ENCODE data around the gene HEY2. TPM values are rescaled to one million over a fixed set of nuclear protein-coding genes. Genes with fewer than 3 reads are reported as not detected.

The HEY2 gene
- total and polyA plus RNA-seq, 10 donors, result 0.59 to 3.7 (median 1.6) TPM

GRCh38 chr6:125718109-125718508 is 31.3 kb upstream of the HEY2 start:
- H3K27me3 ChIP-seq (replicated peaks in 1 of 7), result peaks cover 0 to 7% (median 0%) of the 10 kb centered on the region in 7 donors
- no peak overlapping the region for H3K27ac ChIP-seq
- no peaks in the 10 kb centered on the region for H3K36me3 ChIP-seq
- TF ChIP-seq CTCF (IDR thresholded peaks at IDR 0.05 in 8 of 11, conservative IDR thresholded peaks at IDR 0.05 in 3 of 11), result no peak
- no peak for TF ChIP-seq POLR2AphosphoS5 (IDR thresholded peaks at IDR 0.05)
- 69 to 82% (median 74%) methylated on average over 2 of the region's 2 CpGs for WGBS, 5 donors
- no peak for DNase-seq
- H3K4me3 ChIP-seq, result no peak overlapping the region
- no peaks in the 10 kb centered on the region for H3K9me3 ChIP-seq
- H3K4me1 ChIP-seq, result no peaks in the 10 kb centered on the region
- intact Hi-C loops (cut with DNase I; ENCODE audit: low total_unique reads), result no loop called here

DNA sequence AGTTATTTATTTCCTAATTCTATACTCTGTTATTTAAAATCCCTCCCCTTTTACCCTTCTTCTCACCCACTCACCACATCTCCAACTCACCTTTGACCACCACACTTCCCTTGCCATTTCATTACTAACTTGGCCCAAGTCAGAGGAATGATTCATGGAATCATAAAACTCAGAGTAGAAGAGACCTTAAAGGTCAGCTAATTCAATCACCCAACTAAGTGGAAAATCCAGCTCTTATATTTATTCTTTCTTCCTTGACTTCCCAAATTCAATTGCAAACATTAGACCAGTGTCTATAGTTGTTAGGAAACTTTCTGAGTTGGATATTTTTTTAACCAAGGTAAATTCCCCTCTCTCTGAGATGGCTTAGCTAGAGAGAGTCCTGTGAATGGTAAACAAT is 26.5 kb upstream of the HEY2 start:
- Histone ChIP-seq H3K4me3 (no peak overlapping the region), H3K27me3 (replicated peaks in 1 of 7) (peaks cover 0 to 18% (median 0%) of the 10 kb centered on the region in 7 donors), H3K4me1 (no peaks in the 10 kb centered on the region), H3K36me3 (no peaks in the 10 kb centered on the region), H3K27ac (no peak overlapping the region), H3K9me3 (no peaks in the 10 kb centered on the region)
- intact Hi-C loops (cut with DNase I; ENCODE audit: low total_unique reads), result no loop called here
- TF ChIP-seq CTCF (IDR thresholded peaks at IDR 0.05 in 8 of 11, conservative IDR thresholded peaks at IDR 0.05 in 3 of 11), result no peak
- TF ChIP-seq POLR2AphosphoS5 (IDR thresholded peaks at IDR 0.05), result no peak
- no peak for TF ChIP-seq POLR2A (IDR thresholded peaks at IDR 0.05)
- DNase-seq, result no peak

DNA sequence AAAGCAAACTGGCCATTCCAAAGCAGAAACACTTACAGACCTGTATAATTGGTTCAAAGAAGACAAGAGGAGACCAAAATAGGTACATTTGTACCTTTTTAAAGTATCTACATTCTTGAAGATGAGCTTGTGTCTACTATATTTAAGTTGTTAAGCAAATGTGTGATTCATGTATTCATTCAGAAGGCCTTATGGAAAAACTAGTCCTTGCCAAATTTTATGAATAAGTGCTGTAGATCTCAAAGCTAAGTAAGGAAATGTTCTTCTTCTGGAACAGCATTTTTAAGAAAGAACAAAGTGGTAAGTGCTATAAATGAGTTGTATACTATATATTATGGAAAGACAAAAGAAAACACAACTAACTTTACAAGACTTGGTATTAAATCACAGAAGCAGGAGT is 22.2 kb upstream of the HEY2 start:
- Histone ChIP-seq H3K36me3 (no peaks in the 10 kb centered on the region), H3K4me1 (no peaks in the 10 kb centered on the region), H3K4me3 (no peak overlapping the region), H3K27ac (no peak overlapping the region), H3K27me3 (replicated peaks in 1 of 7) (peaks cover 0 to 18% (median 0%) of the 10 kb centered on the region in 7 donors), H3K9me3 (no peaks in the 10 kb centered on the region)
- DNase-seq, result no peak
- intact Hi-C loops (cut with DNase I; ENCODE audit: low total_unique reads), result no loop called here
- TF ChIP-seq POLR2A (IDR thresholded peaks at IDR 0.05) (no peak), CTCF (IDR thresholded peaks at IDR 0.05 in 8 of 11, conservative IDR thresholded peaks at IDR 0.05 in 3 of 11) (no peak), POLR2AphosphoS5 (IDR thresholded peaks at IDR 0.05) (no peak)

DNA sequence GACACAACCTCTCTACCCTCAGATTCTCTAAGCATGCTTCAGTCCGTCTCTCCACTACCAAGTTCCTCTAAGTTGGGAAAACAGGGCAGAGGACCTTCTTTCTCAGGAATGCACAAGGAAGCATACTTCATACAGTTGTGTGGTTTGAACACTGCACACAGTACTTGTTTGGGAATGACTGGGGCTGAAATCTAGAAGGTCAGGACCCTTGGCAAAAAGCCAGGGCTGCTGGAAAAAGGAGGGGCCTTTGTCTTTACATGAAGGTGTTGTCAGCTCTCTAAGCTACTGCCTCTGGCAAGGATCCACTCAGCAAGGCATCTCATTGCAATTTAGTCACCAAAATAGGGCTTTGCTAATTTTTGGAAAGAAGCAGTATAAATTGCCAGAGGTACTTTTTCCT is 20.7 kb upstream of the HEY2 start:
- intact Hi-C loops (cut with DNase I; ENCODE audit: low total_unique reads), result no loop called here
- H3K27me3 ChIP-seq (replicated peaks in 1 of 7), result peaks cover 0 to 5% (median 0%) of the 10 kb centered on the region in 7 donors
- no peak for TF ChIP-seq POLR2AphosphoS5 (IDR thresholded peaks at IDR 0.05)
- no peak for TF ChIP-seq CTCF (IDR thresholded peaks at IDR 0.05 in 8 of 11, conservative IDR thresholded peaks at IDR 0.05 in 3 of 11)
- no peak for TF ChIP-seq POLR2A (IDR thresholded peaks at IDR 0.05)
- H3K4me1 ChIP-seq, result no peaks in the 10 kb centered on the region
- WGBS, 5 donors, result 82 to 96% (median 88%) methylated on average over 1 of the region's 1 CpG
- H3K9me3 ChIP-seq, result no peaks in the 10 kb centered on the region
- no peak overlapping the region for H3K27ac ChIP-seq
- H3K36me3 ChIP-seq, result no peaks in the 10 kb centered on the region
- no peak overlapping the region for H3K4me3 ChIP-seq
- DNase-seq, result no peak
